ENCODE measurements around the gene ARL4A. TPM values are rescaled to one million over a fixed set of nuclear protein-coding genes. Genes with fewer than 3 reads are reported as not detected.

The ARL4A gene
- polyA plus RNA-seq, 1 experiment = 3.3 TPM

DNA sequence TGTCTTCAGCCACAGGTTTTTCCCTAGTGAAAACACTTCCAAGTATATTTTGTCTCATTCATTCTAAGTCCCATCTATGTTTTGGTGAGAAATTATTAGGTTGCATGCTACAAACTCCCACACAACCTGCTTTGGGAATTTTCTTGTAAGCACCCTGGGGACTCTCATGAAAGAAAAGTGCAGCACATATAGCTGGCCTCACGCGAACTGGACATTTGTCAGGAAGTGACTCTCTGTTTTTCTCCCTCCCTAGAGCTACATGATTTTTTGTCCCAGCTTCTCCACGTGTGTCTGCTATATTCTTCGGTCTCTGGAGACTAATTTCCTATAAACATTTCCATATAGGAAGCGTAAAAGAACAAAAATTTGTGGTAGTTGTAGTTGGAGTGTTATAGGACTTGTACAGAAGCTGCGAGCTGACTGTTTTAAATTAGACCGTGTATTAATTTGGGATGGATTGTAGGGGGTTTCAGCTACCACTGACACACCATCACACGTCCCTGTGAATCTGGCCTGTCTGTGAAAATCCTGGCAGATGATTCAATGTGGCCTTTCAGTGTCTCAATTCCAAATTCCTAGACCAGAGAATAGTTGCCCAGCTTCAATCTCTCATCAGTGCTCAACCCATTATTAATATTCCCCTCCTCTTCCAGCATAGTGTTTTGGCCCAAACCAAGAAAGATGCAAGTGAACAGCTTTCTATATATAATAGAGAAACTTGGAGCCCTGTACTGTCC lies 40.2 kb downstream of the ARL4A start:
- CTCF ChIA-PET = interaction anchor here (1.2 kb wide), 1 partner anchor 41 kb away, joined by 3 read pairs; no protein-coding TSS in a partner anchor
- H3K27me3 ChIP-seq (ENCODE audit: control insufficient read depth, insufficient read depth, low read length) = no peaks in the 10 kb centered on the region; the same call in 1 of the 2 replicates
- TF ChIP-seq, protein P1, sequence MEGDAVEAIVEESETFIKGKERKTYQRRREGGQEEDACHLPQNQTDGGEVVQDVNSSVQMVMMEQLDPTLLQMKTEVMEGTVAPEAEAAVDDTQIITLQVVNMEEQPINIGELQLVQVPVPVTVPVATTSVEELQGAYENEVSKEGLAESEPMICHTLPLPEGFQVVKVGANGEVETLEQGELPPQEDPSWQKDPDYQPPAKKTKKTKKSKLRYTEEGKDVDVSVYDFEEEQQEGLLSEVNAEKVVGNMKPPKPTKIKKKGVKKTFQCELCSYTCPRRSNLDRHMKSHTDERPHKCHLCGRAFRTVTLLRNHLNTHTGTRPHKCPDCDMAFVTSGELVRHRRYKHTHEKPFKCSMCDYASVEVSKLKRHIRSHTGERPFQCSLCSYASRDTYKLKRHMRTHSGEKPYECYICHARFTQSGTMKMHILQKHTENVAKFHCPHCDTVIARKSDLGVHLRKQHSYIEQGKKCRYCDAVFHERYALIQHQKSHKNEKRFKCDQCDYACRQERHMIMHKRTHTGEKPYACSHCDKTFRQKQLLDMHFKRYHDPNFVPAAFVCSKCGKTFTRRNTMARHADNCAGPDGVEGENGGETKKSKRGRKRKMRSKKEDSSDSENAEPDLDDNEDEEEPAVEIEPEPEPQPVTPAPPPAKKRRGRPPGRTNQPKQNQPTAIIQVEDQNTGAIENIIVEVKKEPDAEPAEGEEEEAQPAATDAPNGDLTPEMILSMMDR (IDR thresholded peaks at IDR 0.05; ENCODE audit: insufficient read depth, low read depth, low read length) = no peak
- DNase-seq (ENCODE audit: low read depth) = no peak
- no peak overlapping the region for H3K4me3 ChIP-seq (ENCODE audit: low read depth, low read length)
- H3K36me3 ChIP-seq (ENCODE audit: control insufficient read depth, insufficient read depth, low read length) = no peaks in the 10 kb centered on the region
- POLR2A ChIA-PET = no interaction called here

DNA sequence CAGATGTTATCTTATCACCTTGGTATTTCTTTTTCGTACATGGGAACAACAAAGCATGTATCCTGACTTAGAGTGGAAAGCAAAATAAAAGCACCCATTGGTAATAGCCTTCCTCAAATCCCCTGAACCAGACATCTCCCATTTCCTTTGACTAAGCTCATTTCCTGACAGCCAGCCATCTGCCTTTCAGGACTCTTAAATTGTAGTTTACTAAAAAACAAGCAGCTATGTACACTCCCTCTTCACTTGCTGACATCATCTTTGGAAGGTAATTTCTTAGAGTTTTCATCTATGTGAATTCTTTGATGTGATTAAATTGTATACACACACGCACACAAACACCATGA lies 40.7 kb downstream of the ARL4A start:
- TF ChIP-seq, protein P1 (IDR thresholded peaks at IDR 0.05; ENCODE audit: insufficient read depth, low read depth, low read length) = no peak
- no peaks in the 10 kb centered on the region; the same call in 1 of the 2 replicates for H3K27me3 ChIP-seq (ENCODE audit: control insufficient read depth, insufficient read depth, low read length)
- no peaks in the 10 kb centered on the region for H3K36me3 ChIP-seq (ENCODE audit: control insufficient read depth, insufficient read depth, low read length)
- DNase-seq (ENCODE audit: low read depth) = no peak
- no peak overlapping the region for H3K4me3 ChIP-seq (ENCODE audit: low read depth, low read length)
- ChIA-PET CTCF (interaction anchor here (1.2 kb wide), 1 partner anchor 42 kb away, joined by 3 read pairs; no protein-coding TSS in a partner anchor), POLR2A (no interaction called here)

DNA sequence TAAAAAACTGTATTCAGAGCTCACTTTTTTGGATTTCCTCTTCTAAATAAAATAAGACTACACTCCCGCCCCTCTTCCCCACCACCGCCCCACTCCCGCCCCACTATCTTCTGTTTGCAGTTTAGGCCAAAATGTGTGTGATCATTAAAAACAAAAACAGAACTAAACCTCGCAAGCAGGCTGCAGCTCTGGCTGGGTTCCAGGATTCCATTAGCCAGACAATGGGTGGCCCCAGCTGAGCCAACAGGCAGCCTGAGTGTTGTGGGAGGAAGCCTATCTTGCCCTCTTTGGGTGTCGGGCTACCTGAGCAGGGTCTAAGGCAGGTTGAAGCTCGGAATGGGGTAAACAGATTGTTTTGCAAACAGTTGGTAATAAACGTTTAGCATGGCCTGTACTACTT lies 41.7 kb downstream of the ARL4A start:
- TF ChIP-seq, protein P1 (IDR thresholded peaks at IDR 0.05; ENCODE audit: insufficient read depth, low read depth, low read length) = no peak
- Histone ChIP-seq H3K36me3 (ENCODE audit: control insufficient read depth, insufficient read depth, low read length) (no peaks in the 10 kb centered on the region), H3K4me3 (ENCODE audit: low read depth, low read length) (no peak overlapping the region), H3K27me3 (ENCODE audit: control insufficient read depth, insufficient read depth, low read length) (no peaks in the 10 kb centered on the region; the same call in 1 of the 2 replicates)
- ChIA-PET CTCF (interaction anchor here (1.0 to 1.2 kb wide), 2 partner anchors 10 to 43 kb away, joined by 3 read pairs; no protein-coding TSS in a partner anchor), POLR2A (no interaction called here)
- no peak for DNase-seq (ENCODE audit: low read depth)

DNA sequence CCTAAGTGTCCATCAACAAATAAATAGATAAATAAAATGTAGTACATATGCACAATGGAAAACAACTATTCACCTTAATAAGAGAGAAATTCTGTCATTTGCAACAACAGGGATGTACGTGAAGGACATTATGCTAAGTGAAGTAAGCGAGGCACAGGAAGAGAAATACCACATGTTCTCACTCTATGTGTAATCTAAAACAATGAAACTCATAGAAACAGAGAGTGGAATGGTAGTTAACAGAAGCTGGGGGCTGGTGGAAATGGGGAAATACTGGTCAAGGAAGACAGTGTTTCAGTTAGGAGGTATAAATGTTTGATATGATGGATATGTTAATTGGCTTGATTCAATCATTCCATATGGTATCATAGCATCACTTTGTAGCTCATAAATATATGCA lies 43.1 kb downstream of the ARL4A start:
- TF ChIP-seq, protein P1 (IDR thresholded peaks at IDR 0.05; ENCODE audit: insufficient read depth, low read depth, low read length) = no peak
- no peak overlapping the region for H3K4me3 ChIP-seq (ENCODE audit: low read depth, low read length)
- H3K27me3 ChIP-seq (ENCODE audit: control insufficient read depth, insufficient read depth, low read length) = no peaks in the 10 kb centered on the region; the same call in 1 of the 2 replicates
- POLR2A ChIA-PET = no interaction called here
- CTCF ChIA-PET = no interaction called here
- no peak for DNase-seq (ENCODE audit: low read depth)
- H3K36me3 ChIP-seq (ENCODE audit: control insufficient read depth, insufficient read depth, low read length) = no peaks in the 10 kb centered on the region

DNA sequence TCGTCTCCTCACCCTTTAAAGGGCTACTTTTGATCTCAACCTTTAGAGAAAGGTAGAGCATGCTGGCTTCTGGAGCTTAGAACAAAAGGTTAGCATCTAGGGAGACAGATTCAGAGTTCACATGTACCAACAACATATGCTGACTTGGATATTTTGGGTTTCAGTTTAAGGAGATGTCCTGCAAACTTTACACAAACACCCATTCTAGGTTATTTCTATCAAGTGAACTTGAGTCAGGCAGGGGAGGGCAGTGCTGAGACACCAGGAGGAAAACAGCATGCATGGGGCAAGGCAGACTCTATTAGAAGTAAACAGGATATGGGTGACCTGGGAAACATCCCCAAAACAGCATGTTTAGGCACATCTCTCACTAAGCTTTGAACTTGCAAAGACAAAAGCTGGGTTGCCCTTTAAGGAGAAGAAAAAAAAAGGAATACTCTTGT lies 43.8 kb downstream of the ARL4A start:
- POLR2A ChIA-PET = no interaction called here
- CTCF ChIA-PET = no interaction called here
- TF ChIP-seq, protein P1 (IDR thresholded peaks at IDR 0.05; ENCODE audit: insufficient read depth, low read depth, low read length) = peak; percentile 22; the same call in 1 of the 2 replicates
- DNase-seq (ENCODE audit: low read depth) = no peak
- Histone ChIP-seq H3K27me3 (ENCODE audit: control insufficient read depth, insufficient read depth, low read length) (no peaks in the 10 kb centered on the region), H3K36me3 (ENCODE audit: control insufficient read depth, insufficient read depth, low read length) (no peaks in the 10 kb centered on the region), H3K4me3 (ENCODE audit: low read depth, low read length) (no peak overlapping the region)

Data from BJ (cell line).